Upper lobe of left lung (tissue), 4 donors: ENCODE data around the gene MAP3K9.

Source experiments
- POLR2A ChIP-seq, 4 donors: fragments of 450-650 bp; IDR thresholded peaks; one replicate each; pipeline ENCODE4 v1.5.1; 2016 to 2017; ENCODE audit warnings: antibody characterized with exemption in 4 of 4, mild to moderate bottlenecking in 2 of 4
- POLR2AphosphoS5 ChIP-seq, 2 donors: sonication (generic); formaldehyde crosslinking; IDR thresholded peaks; one replicate each; pipeline ENCODE4 v1.5.1; 2017; ENCODE audit warnings: antibody characterized with exemption in 2 of 2
- TF ChIP-seq, protein P1 (sequence below), 6 experiments: fragments of 450-650 bp in 4 of 6; fragments of 200-600 bp in 2 of 6; sonication (generic) in 2 of 6; IDR thresholded peaks; one replicate each; pipeline ENCODE4 v1.5.1; 2016 to 2019; ENCODE audit warnings: antibody characterized with exemption in 6 of 6

DNA sequence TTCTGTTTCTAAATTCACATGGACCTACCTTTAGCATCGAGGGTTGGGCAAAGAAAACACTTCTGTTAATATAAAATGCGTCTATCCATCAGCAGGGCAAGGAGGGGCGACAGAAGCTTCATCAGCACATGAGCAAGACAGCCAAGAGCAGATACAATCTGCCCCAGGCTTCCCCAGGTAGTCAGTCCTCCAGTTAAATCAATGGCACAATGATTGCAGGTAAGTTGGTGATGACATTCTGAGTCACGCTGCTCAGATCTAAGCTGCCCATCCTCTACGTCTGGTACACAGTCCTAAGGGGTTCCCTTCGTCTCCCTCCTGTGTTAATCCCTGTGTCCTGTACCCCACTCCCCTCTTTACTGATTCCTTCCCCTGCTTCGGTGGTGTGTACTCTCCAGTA lies 38.8 kb downstream of the MAP3K9 start:
- TF ChIP-seq, protein P1, sequence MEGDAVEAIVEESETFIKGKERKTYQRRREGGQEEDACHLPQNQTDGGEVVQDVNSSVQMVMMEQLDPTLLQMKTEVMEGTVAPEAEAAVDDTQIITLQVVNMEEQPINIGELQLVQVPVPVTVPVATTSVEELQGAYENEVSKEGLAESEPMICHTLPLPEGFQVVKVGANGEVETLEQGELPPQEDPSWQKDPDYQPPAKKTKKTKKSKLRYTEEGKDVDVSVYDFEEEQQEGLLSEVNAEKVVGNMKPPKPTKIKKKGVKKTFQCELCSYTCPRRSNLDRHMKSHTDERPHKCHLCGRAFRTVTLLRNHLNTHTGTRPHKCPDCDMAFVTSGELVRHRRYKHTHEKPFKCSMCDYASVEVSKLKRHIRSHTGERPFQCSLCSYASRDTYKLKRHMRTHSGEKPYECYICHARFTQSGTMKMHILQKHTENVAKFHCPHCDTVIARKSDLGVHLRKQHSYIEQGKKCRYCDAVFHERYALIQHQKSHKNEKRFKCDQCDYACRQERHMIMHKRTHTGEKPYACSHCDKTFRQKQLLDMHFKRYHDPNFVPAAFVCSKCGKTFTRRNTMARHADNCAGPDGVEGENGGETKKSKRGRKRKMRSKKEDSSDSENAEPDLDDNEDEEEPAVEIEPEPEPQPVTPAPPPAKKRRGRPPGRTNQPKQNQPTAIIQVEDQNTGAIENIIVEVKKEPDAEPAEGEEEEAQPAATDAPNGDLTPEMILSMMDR (IDR thresholded peaks at IDR 0.05) = no peak
- TF ChIP-seq POLR2A (IDR thresholded peaks at IDR 0.05) = no peak
- no peak for TF ChIP-seq POLR2AphosphoS5 (IDR thresholded peaks at IDR 0.05)
